CD8-positive, alpha-beta memory T cell (primary cell): ENCODE measurements around the gene EPS8. TPM values are rescaled to one million over a fixed set of nuclear protein-coding genes. Genes with fewer than 3 reads are reported as not detected.

ENCODE experiments used
- CTCF ChIA-PET: fragments of 350-600 bp; sonication (Branson Sonifier 250); formaldehyde crosslinking; loops from one replicate; lab custom pipeline; 2021; ENCODE audit warnings: antibody characterized with exemption; lab: Charles Lee
- POLR2A ChIA-PET: fragments of 350-600 bp; sonication (Branson Sonifier 250); formaldehyde crosslinking; loops from one replicate; lab custom pipeline; 2021; ENCODE audit warnings: antibody characterized with exemption; lab: Charles Lee
- DNase-seq, 5 donors: peaks; one replicate each; pipeline versions ENCODE4 v3.0.0 to v3.0.0-alpha.2; 2020 to 2022; ENCODE audit warnings: mixed read lengths in 1 of 5
- H3K27ac ChIP-seq: one replicate; pipeline ENCODE4 v1.7.0; 2013; ENCODE audit warnings: low read depth, mild to moderate bottlenecking, low read length, moderate library complexity
- H3K27me3 ChIP-seq: 2 replicates; pipeline ENCODE4 v1.7.0; 2013; ENCODE audit warnings: low read length, mild to moderate bottlenecking; ENCODE audit not compliant: insufficient read depth, poor library complexity, severe bottlenecking
- H3K36me3 ChIP-seq: 2 replicates; pipeline ENCODE4 v1.7.0; 2013; ENCODE audit warnings: mild to moderate bottlenecking, low read length, moderate library complexity; ENCODE audit not compliant: insufficient read depth
- H3K4me1 ChIP-seq: 2 replicates; pipeline ENCODE4 v1.7.0; 2013; ENCODE audit warnings: mild to moderate bottlenecking, low read length, moderate library complexity; ENCODE audit not compliant: insufficient read depth
- H3K4me3 ChIP-seq: 2 replicates; pipeline ENCODE4 v1.7.0; 2013; ENCODE audit warnings: mild to moderate bottlenecking, low read length
- H3K9me3 ChIP-seq: 2 replicates; pipeline ENCODE4 v1.7.0; 2013; ENCODE audit warnings: mild to moderate bottlenecking, low read length
- H3K27ac Mint-ChIP-seq, 8 donors: one replicate each; pipeline ENCODE4 v1.8.0; 2020 to 2021; ENCODE audit warnings: mixed read lengths in 8 of 8, mild to moderate bottlenecking in 6 of 8, inconsistent platforms in 3 of 8, moderate library complexity in 3 of 8
- H3K27me3 Mint-ChIP-seq, 2 donors: one replicate each; pipeline ENCODE4 v1.8.0; 2020 to 2021; ENCODE audit warnings: mixed read lengths in 2 of 2, mild to moderate bottlenecking in 1 of 2, moderate library complexity in 1 of 2
- H3K36me3 Mint-ChIP-seq, 3 donors: one replicate each; pipeline ENCODE4 v1.8.0; 2020 to 2021; ENCODE audit warnings: mixed read lengths in 3 of 3, inconsistent platforms in 1 of 3, mild to moderate bottlenecking in 1 of 3
- H3K4me1 Mint-ChIP-seq, 3 donors: one replicate each; pipeline ENCODE4 v1.8.0; 2020 to 2021; ENCODE audit warnings: mixed read lengths in 3 of 3, inconsistent platforms in 1 of 3, mild to moderate bottlenecking in 1 of 3
- H3K4me3 Mint-ChIP-seq, 7 donors: one replicate each; pipeline ENCODE4 v1.8.0; 2020 to 2021; ENCODE audit warnings: mixed read lengths in 7 of 7, mild to moderate bottlenecking in 6 of 7, moderate library complexity in 4 of 7, inconsistent platforms in 2 of 7
- H3K9me3 Mint-ChIP-seq, 5 donors: one replicate each; pipeline ENCODE4 v1.8.0; 2020 to 2022; ENCODE audit warnings: mixed read lengths in 5 of 5, mild to moderate bottlenecking in 3 of 5, moderate library complexity in 2 of 5, inconsistent platforms in 1 of 5
- polyA plus RNA-seq: library from polyadenylated mRNA; unstranded; fragments of 300-500 nt; fragmentation: Illumina TruSeq; gene quantifications from one replicate; pipeline ENCODE4 v1.2.3, GENCODE V29; 2021
- total RNA-seq, 2 experiments: library from RNA; stranded (reverse); gene quantifications; one replicate each; pipeline ENCODE4 v1.2.3, GENCODE V29; 2021

EPS8 gene
- total and polyA plus RNA-seq, 3 experiments from 2014 or later: 0.92 to 2.3 (median 1.1) TPM

DNA sequence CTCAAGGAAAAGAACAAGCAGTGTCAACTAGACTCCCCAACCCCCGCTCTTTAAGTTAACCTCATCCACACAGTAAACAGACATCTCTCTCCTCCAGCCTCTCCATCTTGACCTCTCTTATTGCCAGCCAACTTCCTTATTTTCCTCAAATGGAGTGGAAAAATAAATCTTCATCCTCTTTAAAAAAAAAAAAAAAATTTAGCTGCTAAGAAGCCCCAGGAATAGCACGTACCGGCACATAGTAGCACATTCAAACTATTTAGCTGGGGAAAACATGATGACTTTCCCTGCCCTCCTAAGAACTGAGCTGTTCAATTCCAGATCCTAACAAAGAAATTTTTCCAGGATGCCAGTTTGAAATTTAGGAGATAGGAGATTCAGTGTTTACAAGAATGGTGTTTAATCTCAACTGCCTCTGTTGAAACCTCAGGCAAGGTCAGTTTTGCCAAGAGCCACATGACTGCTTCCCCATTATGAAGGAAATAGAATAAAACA is 90.8 kb downstream of the EPS8 start:
- peaks cover 0 to 5% of the 10 kb centered on the region in 2 donors for H3K27me3 Mint-ChIP-seq
- CTCF ChIA-PET: no interaction called here
- H3K4me1 Mint-ChIP-seq: peaks cover 4 to 10% (median 4%) of the 10 kb centered on the region in 3 donors
- no peaks in the 10 kb centered on the region for H3K9me3 ChIP-seq
- H3K27ac ChIP-seq: no peak overlapping the region
- no peak for DNase-seq
- no peaks in the 10 kb centered on the region for H3K27me3 ChIP-seq
- H3K27ac Mint-ChIP-seq: no peak overlapping the region
- H3K4me3 Mint-ChIP-seq: no peak overlapping the region
- H3K4me3 ChIP-seq: no peak overlapping the region
- H3K36me3 ChIP-seq: no peaks in the 10 kb centered on the region
- peaks cover 0 to 2% (median 0%) of the 10 kb centered on the region in 5 donors for H3K9me3 Mint-ChIP-seq
- no peaks in the 10 kb centered on the region for H3K4me1 ChIP-seq
- POLR2A ChIA-PET: no interaction called here
- no peaks in the 10 kb centered on the region for H3K36me3 Mint-ChIP-seq

DNA sequence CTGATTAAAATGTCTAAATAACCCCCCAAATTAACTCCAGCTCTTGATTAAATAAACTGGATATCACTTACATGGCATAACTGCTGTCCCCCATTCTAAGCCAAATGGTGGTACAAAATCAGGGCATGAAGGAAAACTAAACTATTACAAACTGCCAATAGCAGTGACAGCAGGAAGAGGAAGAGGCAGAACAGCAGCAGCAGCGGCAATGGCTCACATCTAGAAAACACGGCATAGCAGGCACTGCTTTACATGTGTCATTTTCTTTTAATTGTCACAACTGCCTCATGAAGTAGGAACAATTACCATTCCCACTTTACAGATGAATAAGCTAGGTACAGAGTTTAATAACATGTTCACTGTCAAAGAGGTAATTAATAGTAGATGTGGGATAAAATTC is 92.0 kb downstream of the EPS8 start:
- Histone ChIP-seq H3K4me3 (no peak overlapping the region), H3K27ac (no peak overlapping the region), H3K9me3 (no peaks in the 10 kb centered on the region), H3K4me1 (no peaks in the 10 kb centered on the region), H3K27me3 (no peaks in the 10 kb centered on the region), H3K36me3 (no peaks in the 10 kb centered on the region)
- Mint-ChIP-seq H3K4me3 (no peak overlapping the region), H3K27ac (no peak overlapping the region), H3K9me3 (peaks cover 0 to 2% (median 0%) of the 10 kb centered on the region in 5 donors), H3K36me3 (no peaks in the 10 kb centered on the region), H3K27me3 (peaks cover 5 to 6% of the 10 kb centered on the region in 2 donors), H3K4me1 (peaks cover 4 to 10% (median 4%) of the 10 kb centered on the region in 3 donors)
- ChIA-PET POLR2A (no interaction called here), CTCF (no interaction called here)
- DNase-seq: no peak

- Histone ChIP-seq H3K36me3 (no peaks in the 10 kb centered on the region), H3K4me3 (no peak overlapping the region), H3K4me1 (no peaks in the 10 kb centered on the region), H3K27me3 (no peaks in the 10 kb centered on the region), H3K27ac (no peak overlapping the region), H3K9me3 (no peaks in the 10 kb centered on the region)
- ChIA-PET POLR2A (no interaction called here), CTCF (no interaction called here)
- Mint-ChIP-seq H3K4me3 (no peak overlapping the region), H3K36me3 (no peaks in the 10 kb centered on the region), H3K27ac (no peak overlapping the region), H3K9me3 (peaks cover 0 to 2% (median 0%) of the 10 kb centered on the region in 5 donors), H3K4me1 (no peaks in the 10 kb centered on the region), H3K27me3 (peaks cover 4 to 6% of the 10 kb centered on the region in 2 donors)
- no peak for DNase-seq
Measured at GRCh38 chr12:15693228-15693911, 95.8 kb downstream of the EPS8 start.

- Histone ChIP-seq H3K9me3 (no peaks in the 10 kb centered on the region), H3K27me3 (no peaks in the 10 kb centered on the region), H3K4me1 (no peaks in the 10 kb centered on the region), H3K27ac (no peak overlapping the region), H3K36me3 (no peaks in the 10 kb centered on the region), H3K4me3 (no peak overlapping the region)
- ChIA-PET POLR2A (no interaction called here), CTCF (no interaction called here)
- peaks cover 2 to 10% of the 10 kb centered on the region in 2 donors for H3K27me3 Mint-ChIP-seq
- DNase-seq: no peak
- no peaks in the 10 kb centered on the region for H3K4me1 Mint-ChIP-seq
- peaks cover 0 to 6% (median 0%) of the 10 kb centered on the region in 5 donors for H3K9me3 Mint-ChIP-seq
- H3K36me3 Mint-ChIP-seq: no peaks in the 10 kb centered on the region
- H3K27ac Mint-ChIP-seq: no peak overlapping the region
- H3K4me3 Mint-ChIP-seq: no peak overlapping the region
Measured at GRCh38 chr12:15691388-15691787, 97.8 kb downstream of the EPS8 start.

DNA sequence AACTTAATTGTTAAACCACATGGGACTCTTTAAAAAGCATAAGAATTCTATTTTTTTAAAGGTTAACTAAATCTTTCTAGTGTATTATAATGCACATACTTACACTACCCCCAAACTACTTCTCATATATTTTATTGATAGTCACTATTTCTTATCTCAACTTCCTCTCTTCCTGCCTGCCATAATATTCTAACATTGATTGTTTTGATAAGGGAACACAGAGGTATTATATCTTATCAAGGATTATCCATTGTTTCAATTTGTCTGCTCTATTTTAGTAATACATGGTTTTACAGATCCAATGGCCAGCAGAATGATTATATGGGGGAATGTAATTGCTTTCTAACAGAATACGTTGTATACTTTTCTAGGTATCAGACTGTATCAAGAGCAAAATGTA is 98.9 kb downstream of the EPS8 start:
- no peaks in the 10 kb centered on the region for H3K36me3 Mint-ChIP-seq
- H3K4me1 Mint-ChIP-seq: no peaks in the 10 kb centered on the region
- H3K27ac ChIP-seq: no peak overlapping the region
- no peaks in the 10 kb centered on the region for H3K4me1 ChIP-seq
- no peaks in the 10 kb centered on the region for H3K9me3 ChIP-seq
- no peaks in the 10 kb centered on the region for H3K27me3 ChIP-seq
- no peak overlapping the region for H3K4me3 ChIP-seq
- no peaks in the 10 kb centered on the region for H3K36me3 ChIP-seq
- no peak overlapping the region for H3K27ac Mint-ChIP-seq
- DNase-seq: no peak
- peaks cover 0 to 6% (median 0%) of the 10 kb centered on the region in 5 donors for H3K9me3 Mint-ChIP-seq
- ChIA-PET POLR2A (no interaction called here), CTCF (no interaction called here)
- no peak overlapping the region for H3K4me3 Mint-ChIP-seq
- peaks cover 0 to 11% of the 10 kb centered on the region in 2 donors for H3K27me3 Mint-ChIP-seq

- peaks cover under 1 to 17% of the 10 kb centered on the region in 2 donors for H3K27me3 Mint-ChIP-seq
- Histone ChIP-seq H3K36me3 (no peaks in the 10 kb centered on the region), H3K4me1 (no peaks in the 10 kb centered on the region), H3K27ac (no peak overlapping the region), H3K4me3 (no peak overlapping the region), H3K9me3 (no peaks in the 10 kb centered on the region), H3K27me3 (no peaks in the 10 kb centered on the region)
- ChIA-PET CTCF (no interaction called here), POLR2A (no interaction called here)
- H3K27ac Mint-ChIP-seq: no peak overlapping the region
- no peaks in the 10 kb centered on the region for H3K36me3 Mint-ChIP-seq
- no peak overlapping the region for H3K4me3 Mint-ChIP-seq
- DNase-seq: no peak
- peaks cover 0 to 6% (median 0%) of the 10 kb centered on the region in 5 donors for H3K9me3 Mint-ChIP-seq
- H3K4me1 Mint-ChIP-seq: no peaks in the 10 kb centered on the region
Measured at GRCh38 chr12:15689751-15690191, 99.4 kb downstream of the EPS8 start.

DNA sequence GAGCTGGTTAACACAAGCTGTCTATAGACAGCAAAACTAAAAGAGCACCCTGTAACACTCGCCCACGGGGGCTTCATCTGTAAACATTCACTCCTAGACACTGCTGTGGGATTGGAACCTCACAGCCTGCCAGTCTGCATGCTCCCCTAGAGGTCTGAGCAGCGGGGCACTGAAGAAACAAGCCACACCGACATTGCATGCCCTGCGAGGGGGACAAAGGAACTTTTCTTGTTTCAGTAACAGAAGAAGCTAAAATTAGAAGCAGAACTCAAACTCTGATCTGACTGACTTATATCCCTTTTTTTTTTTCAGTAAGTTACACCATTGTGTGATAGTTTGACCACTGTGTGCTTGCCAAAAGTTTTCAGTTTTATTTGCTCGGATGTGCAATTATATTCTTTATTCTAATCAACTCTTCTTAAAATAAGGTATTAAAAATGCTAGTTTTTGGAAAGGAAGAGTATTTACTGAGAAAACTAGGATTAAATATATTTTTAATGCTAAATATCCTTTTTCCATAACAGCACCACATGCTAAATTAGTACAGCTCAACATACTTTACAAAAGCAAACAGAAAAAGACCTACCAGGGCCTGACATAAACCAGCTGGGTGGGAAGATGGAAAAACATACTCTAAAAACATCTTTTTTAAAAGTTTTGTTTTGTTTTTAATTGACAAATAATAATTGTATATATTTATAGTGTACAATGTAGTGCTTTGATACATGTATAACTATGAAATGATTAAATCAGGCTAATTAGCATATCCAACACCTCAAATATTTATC is 100.2 kb downstream of the EPS8 start:
- ChIA-PET CTCF (no interaction called here), POLR2A (no interaction called here)
- no peaks in the 10 kb centered on the region for H3K36me3 Mint-ChIP-seq
- no peak for DNase-seq
- Histone ChIP-seq H3K4me3 (no peak overlapping the region), H3K9me3 (no peaks in the 10 kb centered on the region), H3K27ac (no peak overlapping the region), H3K36me3 (no peaks in the 10 kb centered on the region), H3K27me3 (no peaks in the 10 kb centered on the region), H3K4me1 (no peaks in the 10 kb centered on the region)
- H3K4me1 Mint-ChIP-seq: no peaks in the 10 kb centered on the region
- peaks cover 1 to 24% of the 10 kb centered on the region in 2 donors for H3K27me3 Mint-ChIP-seq
- H3K27ac Mint-ChIP-seq: no peak overlapping the region
- peaks cover 0 to 6% (median 0%) of the 10 kb centered on the region in 5 donors for H3K9me3 Mint-ChIP-seq
- no peak overlapping the region for H3K4me3 Mint-ChIP-seq

GRCh38 chr12:15688202-15688736 is 100.9 kb downstream of the EPS8 start:
- Mint-ChIP-seq H3K4me1 (no peaks in the 10 kb centered on the region), H3K27me3 (peaks cover 1 to 26% of the 10 kb centered on the region in 2 donors), H3K36me3 (no peaks in the 10 kb centered on the region), H3K4me3 (no peak overlapping the region), H3K9me3 (peaks cover 0 to 4% (median 0%) of the 10 kb centered on the region in 5 donors), H3K27ac (no peak overlapping the region)
- no peaks in the 10 kb centered on the region for H3K27me3 ChIP-seq
- H3K36me3 ChIP-seq: no peaks in the 10 kb centered on the region
- no peak for DNase-seq
- POLR2A ChIA-PET: no interaction called here
- H3K9me3 ChIP-seq: no peaks in the 10 kb centered on the region
- CTCF ChIA-PET: no interaction called here
- no peak overlapping the region for H3K27ac ChIP-seq
- H3K4me3 ChIP-seq: no peak overlapping the region
- H3K4me1 ChIP-seq: no peaks in the 10 kb centered on the region
